Karpas-422 (cell line): ENCODE measurements around the gene ZMIZ1. TPM values are rescaled to one million over a fixed set of nuclear protein-coding genes. Genes with fewer than 3 reads are reported as not detected.

Experiments
- DNase-seq: peaks from one replicate; pipeline ENCODE4 v3.0.0-alpha.2; 2015
- H2AFZ ChIP-seq: fragments of 200-600 bp; sonication (generic); 2 replicates; pipeline ENCODE4 v1.6.1; 2014; ENCODE audit warnings: antibody characterized with exemption, low read length, mixed read lengths
- H3K27ac ChIP-seq: fragments of 200-600 bp; sonication (generic); 2 replicates; pipeline ENCODE4 v1.5.1; 2014; ENCODE audit warnings: mild to moderate bottlenecking, low read length, moderate library complexity
- H3K27me3 ChIP-seq: fragments of 200-600 bp; sonication (generic); 2 replicates; pipeline ENCODE4 v1.6.1; 2014; ENCODE audit warnings: low read length, mixed read lengths
- H3K36me3 ChIP-seq: fragments of 200-600 bp; sonication (generic); 2 replicates; pipeline ENCODE4 v1.6.1; 2014; ENCODE audit warnings: low read length, mixed read lengths; ENCODE audit not compliant: insufficient read depth
- H3K4me1 ChIP-seq: fragments of 200-600 bp; sonication (generic); 2 replicates; pipeline ENCODE4 v1.6.1; 2014; ENCODE audit warnings: mild to moderate bottlenecking, low read length, mixed read lengths
- H3K4me2 ChIP-seq: fragments of 200-600 bp; sonication (generic); 2 replicates; pipeline ENCODE4 v1.6.1; 2014; ENCODE audit warnings: low read length, low read depth, mild to moderate bottlenecking; ENCODE audit not compliant: poor library complexity, severe bottlenecking
- H3K4me3 ChIP-seq: fragments of 200-600 bp; sonication (generic); 2 replicates; pipeline ENCODE4 v1.5.1; 2014; ENCODE audit warnings: mild to moderate bottlenecking, antibody characterized with exemption, low read length, mixed read lengths
- H3K79me2 ChIP-seq: fragments of 200-600 bp; sonication (generic); 2 replicates; pipeline ENCODE4 v1.6.1; 2014; ENCODE audit warnings: mild to moderate bottlenecking, low read length, mixed read lengths
- H3K9ac ChIP-seq: fragments of 200-600 bp; sonication (generic); 2 replicates; pipeline ENCODE4 v1.6.0; 2014; ENCODE audit warnings: low read length
- H3K9me2 ChIP-seq: fragments of 200-600 bp; sonication (generic), shearing (Covaris generic); replicated peaks from 2 replicates; pipeline ENCODE4 v1.6.0; 2014; ENCODE audit warnings: mild to moderate bottlenecking, low read length, moderate library complexity; ENCODE audit not compliant: insufficient read depth
- H3K9me3 ChIP-seq: fragments of 300-700, 200-600 bp; sonication (generic); 2 replicates; pipeline ENCODE4 v1.6.1; 2014; ENCODE audit warnings: low read length, mixed read lengths
- H4K20me1 ChIP-seq: fragments of 200-600 bp; sonication (generic); 2 replicates; pipeline ENCODE4 v1.6.1; 2014; ENCODE audit warnings: mild to moderate bottlenecking, antibody characterized with exemption, low read length, low read depth; ENCODE audit not compliant: insufficient read depth
- total RNA-seq: library from RNA; depleted of rRNA; stranded (reverse); fragments of >200 nt; shearing (Covaris generic); gene quantifications from 2 replicates; pipeline ENCODE4 v1.2.3, GENCODE V29; 2014; ENCODE audit warnings: low replicate concordance

The ZMIZ1 gene
- total RNA-seq, 1 experiment from 2014 or later = 73.1 TPM

- H3K9me2 ChIP-seq = no peaks in the 10 kb centered on the region
- H3K27ac ChIP-seq = no peak overlapping the region
- no peaks in the 10 kb centered on the region for H3K79me2 ChIP-seq
- H3K9ac ChIP-seq = no peak overlapping the region
- H4K20me1 ChIP-seq = peaks cover 5% of the 10 kb centered on the region; the same call in 1 of the 2 replicates
- DNase-seq = no peak
- H3K4me2 ChIP-seq = no peak overlapping the region
- peaks cover 11% of the 10 kb centered on the region for H3K4me1 ChIP-seq
- H3K36me3 ChIP-seq = no peaks in the 10 kb centered on the region
- H3K27me3 ChIP-seq = no peaks in the 10 kb centered on the region
- no peak overlapping the region for H3K4me3 ChIP-seq
- no peaks in the 10 kb centered on the region for H3K9me3 ChIP-seq
- H2AFZ ChIP-seq = no peak overlapping the region
Observed at GRCh38 chr10:79046741-79047583, 21.8 kb upstream of the ZMIZ1 start.

- Histone ChIP-seq H3K4me3 (no peak overlapping the region), H3K27ac (no peak overlapping the region), H4K20me1 (peaks cover 5% of the 10 kb centered on the region; the same call in 1 of the 2 replicates), H3K9ac (no peak overlapping the region), H3K4me1 (peaks cover 16% of the 10 kb centered on the region), H3K4me2 (no peak overlapping the region), H2AFZ (no peak overlapping the region), H3K9me2 (no peaks in the 10 kb centered on the region), H3K9me3 (no peaks in the 10 kb centered on the region), H3K27me3 (no peaks in the 10 kb centered on the region), H3K36me3 (no peaks in the 10 kb centered on the region), H3K79me2 (no peaks in the 10 kb centered on the region)
- no peak for DNase-seq
Observed at GRCh38 chr10:79047584-79047874, 21.2 kb upstream of the ZMIZ1 start.

GRCh38 chr10:79047875-79048638, 20.7 kb upstream of the ZMIZ1 start:
- H3K9me3 ChIP-seq = no peaks in the 10 kb centered on the region
- no peaks in the 10 kb centered on the region for H3K27me3 ChIP-seq
- H4K20me1 ChIP-seq = peaks cover 5% of the 10 kb centered on the region; the same call in 1 of the 2 replicates
- no peak overlapping the region for H3K9ac ChIP-seq
- H2AFZ ChIP-seq = no peak overlapping the region
- no peak overlapping the region for H3K27ac ChIP-seq
- peaks cover 17% of the 10 kb centered on the region for H3K4me1 ChIP-seq
- H3K4me3 ChIP-seq = no peak overlapping the region
- no peaks in the 10 kb centered on the region for H3K36me3 ChIP-seq
- no peak overlapping the region for H3K4me2 ChIP-seq
- no peak for DNase-seq
- no peaks in the 10 kb centered on the region for H3K79me2 ChIP-seq
- no peaks in the 10 kb centered on the region for H3K9me2 ChIP-seq

DNA sequence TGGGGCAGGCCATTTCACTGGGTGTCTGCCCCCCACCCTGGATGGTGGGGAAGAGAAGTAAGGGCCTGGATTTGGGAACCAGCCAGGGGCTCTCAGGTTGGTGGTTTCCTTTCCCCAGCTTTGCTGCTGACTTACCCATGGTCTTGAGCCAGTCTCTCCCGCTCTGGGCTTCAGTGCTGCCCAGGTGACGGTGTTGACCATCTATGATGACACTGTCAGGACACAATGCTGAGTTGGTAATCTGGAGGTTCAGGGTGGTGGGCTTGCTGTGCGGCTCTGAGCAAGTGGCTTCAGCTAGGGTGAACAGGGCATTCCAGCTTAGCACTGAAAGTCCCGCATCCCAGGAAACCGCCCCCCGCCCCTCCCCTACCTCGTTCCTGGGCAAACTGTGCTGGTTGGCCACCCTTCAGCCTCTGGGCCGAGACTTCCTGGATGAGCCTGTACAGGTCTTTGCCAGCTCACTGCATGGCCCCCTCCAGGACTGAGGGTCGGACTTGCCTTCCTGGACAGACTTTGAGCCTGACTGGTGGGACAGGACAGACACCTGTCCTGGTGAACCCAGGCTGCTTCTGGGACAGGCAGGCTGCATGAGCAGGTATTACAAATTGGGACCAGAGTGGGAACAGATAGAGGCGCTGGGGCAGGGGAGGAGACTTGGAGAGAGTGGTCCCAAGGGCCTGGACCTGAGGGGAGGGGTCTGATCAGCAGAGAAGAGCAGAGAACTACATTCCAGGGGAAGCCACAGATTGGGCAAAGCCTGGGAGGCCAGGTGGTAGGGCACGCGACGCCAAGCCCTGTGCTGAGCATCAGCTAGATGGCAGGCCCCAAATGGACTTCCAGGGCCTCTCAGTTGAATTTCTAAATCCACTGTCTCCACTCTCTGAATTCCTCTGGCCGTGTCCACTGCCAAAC, 19.9 kb upstream of the ZMIZ1 start:
- no peak overlapping the region for H2AFZ ChIP-seq
- DNase-seq = no peak

GRCh38 chr10:79049931-79050895, 18.6 kb upstream of the ZMIZ1 start:
- no peaks in the 10 kb centered on the region for H3K9me3 ChIP-seq
- no peak overlapping the region for H3K9ac ChIP-seq
- no peaks in the 10 kb centered on the region for H3K79me2 ChIP-seq
- H3K27ac ChIP-seq = no peak overlapping the region
- H3K4me1 ChIP-seq = peaks cover 17% of the 10 kb centered on the region
- no peaks in the 10 kb centered on the region for H3K9me2 ChIP-seq
- H4K20me1 ChIP-seq = peaks cover 5% of the 10 kb centered on the region; the same call in 1 of the 2 replicates
- H3K4me3 ChIP-seq = no peak overlapping the region
- DNase-seq = no peak
- H3K36me3 ChIP-seq = no peaks in the 10 kb centered on the region
- H3K4me2 ChIP-seq = no peak overlapping the region
- H2AFZ ChIP-seq = no peak overlapping the region
- H3K27me3 ChIP-seq = no peaks in the 10 kb centered on the region

More for the DNA sequence above, 19.9 kb upstream of the ZMIZ1 start:
- peaks cover 5% of the 10 kb centered on the region; the same call in 1 of the 2 replicates for H4K20me1 ChIP-seq
- peaks cover 17% of the 10 kb centered on the region for H3K4me1 ChIP-seq
- no peak overlapping the region for H3K4me2 ChIP-seq
- H3K27me3 ChIP-seq = no peaks in the 10 kb centered on the region
- H3K79me2 ChIP-seq = no peaks in the 10 kb centered on the region
- H3K4me3 ChIP-seq = no peak overlapping the region
- no peaks in the 10 kb centered on the region for H3K36me3 ChIP-seq
- no peak overlapping the region for H3K27ac ChIP-seq
- H3K9me2 ChIP-seq = no peaks in the 10 kb centered on the region
- H3K9me3 ChIP-seq = no peaks in the 10 kb centered on the region
- H3K9ac ChIP-seq = no peak overlapping the region

DNA sequence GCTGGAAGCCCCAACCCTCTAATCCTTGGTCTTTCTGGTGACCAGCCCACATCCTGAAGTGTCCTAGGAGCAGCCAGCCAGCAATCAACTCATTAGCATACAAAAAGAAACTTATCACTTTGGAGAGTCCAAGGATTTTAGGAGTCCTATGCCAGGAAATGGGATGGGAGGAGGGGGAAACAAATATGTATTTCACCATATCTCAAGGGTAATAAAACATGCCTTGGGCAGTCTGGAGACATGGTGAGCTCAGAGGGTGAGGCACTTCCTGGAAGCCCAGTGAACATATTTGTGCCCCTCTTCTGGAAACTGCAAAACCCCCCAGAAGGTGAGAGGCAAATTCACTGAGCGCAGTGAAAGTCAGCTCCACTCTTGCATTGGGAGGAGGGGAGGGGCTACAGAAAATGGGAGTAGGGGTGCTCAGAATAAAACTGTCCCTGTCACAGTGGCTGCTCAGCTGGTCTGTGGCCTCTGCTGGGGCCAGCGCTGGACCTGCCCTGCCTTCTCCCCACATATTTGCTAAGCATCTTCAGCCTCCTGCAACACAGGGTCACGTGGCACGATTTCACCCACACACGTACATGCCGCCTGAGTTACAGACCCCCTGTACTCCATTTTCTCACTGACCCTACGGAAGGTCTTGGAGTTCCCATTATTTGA, 17.7 kb upstream of the ZMIZ1 start:
- no peak overlapping the region for H3K9ac ChIP-seq
- no peak for DNase-seq
- no peak overlapping the region for H2AFZ ChIP-seq
- no peak overlapping the region for H3K4me2 ChIP-seq
- no peaks in the 10 kb centered on the region for H3K9me2 ChIP-seq
- no peaks in the 10 kb centered on the region for H3K9me3 ChIP-seq
- peaks cover 16% of the 10 kb centered on the region for H3K4me1 ChIP-seq
- no peaks in the 10 kb centered on the region for H3K36me3 ChIP-seq
- H3K4me3 ChIP-seq = no peak overlapping the region
- H4K20me1 ChIP-seq = no peaks in the 10 kb centered on the region
- H3K79me2 ChIP-seq = no peaks in the 10 kb centered on the region
- H3K27me3 ChIP-seq = no peaks in the 10 kb centered on the region
- H3K27ac ChIP-seq = no peak overlapping the region

- Histone ChIP-seq H3K4me2 (no peak overlapping the region), H3K4me1 (peaks cover 8% of the 10 kb centered on the region), H3K36me3 (no peaks in the 10 kb centered on the region), H3K4me3 (no peak overlapping the region), H4K20me1 (no peaks in the 10 kb centered on the region), H3K9ac (no peak overlapping the region), H3K9me3 (no peaks in the 10 kb centered on the region), H3K79me2 (no peaks in the 10 kb centered on the region), H2AFZ (no peak overlapping the region), H3K27me3 (no peaks in the 10 kb centered on the region), H3K9me2 (no peaks in the 10 kb centered on the region), H3K27ac (no peak overlapping the region)
- DNase-seq = no peak
Observed at GRCh38 chr10:79051766-79052165, 17.0 kb upstream of the ZMIZ1 start.
